Loucy (cell line): ENCODE data around the gene NAA25.
"Not testable (repeated sequence)": the region's sequence is repeated elsewhere in the genome, so short reads cannot be mapped to it uniquely, and the experiment has no call there.

Experiments used
- H2AFZ ChIP-seq: fragments of 200-600 bp; sonication (generic); 2 replicates; pipeline ENCODE4 v1.6.0; 2016; ENCODE audit warnings: antibody characterized with exemption, mild to moderate bottlenecking, low read length, moderate library complexity
- H3F3A ChIP-seq: fragments of 200-600 bp; 2 replicates; pipeline ENCODE4 v1.6.0; 2016; ENCODE audit warnings: antibody characterized with exemption, low read depth, mild to moderate bottlenecking
- H3K27me3 ChIP-seq: fragments of 200-600 bp; sonication (generic); 2 replicates; pipeline ENCODE4 v1.6.1; 2014; ENCODE audit warnings: low read length, mild to moderate bottlenecking; ENCODE audit not compliant: insufficient read depth, poor library complexity, severe bottlenecking
- H3K36me3 ChIP-seq: fragments of 200-600 bp; sonication (generic); 2 replicates; pipeline ENCODE4 v1.6.1; 2016; ENCODE audit warnings: low read length; ENCODE audit not compliant: insufficient read depth
- H3K4me1 ChIP-seq: fragments of 200-600 bp; sonication (generic); 2 replicates; pipeline ENCODE4 v1.5.1; 2014; ENCODE audit warnings: low read length, mild to moderate bottlenecking; ENCODE audit not compliant: insufficient read depth, poor library complexity, severe bottlenecking
- H3K4me2 ChIP-seq: fragments of 200-600 bp; sonication (generic); 2 replicates; pipeline ENCODE4 v1.6.0; 2014; ENCODE audit warnings: antibody characterized with exemption, low read length, low read depth, mild to moderate bottlenecking; ENCODE audit not compliant: poor library complexity, severe bottlenecking
- H3K4me3 ChIP-seq: fragments of 200-600 bp; sonication (generic); 2 replicates; pipeline ENCODE4 v1.5.1; 2014; ENCODE audit warnings: low read length, mild to moderate bottlenecking, mixed read lengths; ENCODE audit not compliant: poor library complexity, severe bottlenecking
- H3K79me2 ChIP-seq: fragments of 200-600 bp; sonication (generic); 2 replicates; pipeline ENCODE4 v1.6.1; 2014; ENCODE audit warnings: low read length; ENCODE audit not compliant: insufficient read depth
- H3K9ac ChIP-seq: fragments of 200-600 bp; sonication (generic); 2 replicates; pipeline ENCODE4 v1.6.0; 2014; ENCODE audit warnings: mild to moderate bottlenecking, low read depth, low read length, moderate library complexity; ENCODE audit not compliant: poor library complexity, severe bottlenecking
- H3K9me2 ChIP-seq: fragments of 200-600 bp; sonication (generic); replicated peaks from 2 replicates; pipeline ENCODE4 v1.6.1; 2016; ENCODE audit warnings: low read depth, low read length, mixed read lengths
- H3K9me3 ChIP-seq: fragments of 200-600 bp; sonication (generic); 2 replicates; pipeline ENCODE4 v1.6.1; 2014; ENCODE audit warnings: mild to moderate bottlenecking, antibody characterized with exemption, low read length, low read depth; ENCODE audit not compliant: insufficient read depth
- H4K20me1 ChIP-seq: fragments of 200-600 bp; sonication (generic); 2 replicates; pipeline ENCODE4 v1.6.0; 2014; ENCODE audit warnings: antibody characterized with exemption, low read length, mild to moderate bottlenecking; ENCODE audit not compliant: insufficient read depth, poor library complexity, severe bottlenecking
- CTCF ChIP-seq: fragments of 200-600 bp; sonication (generic); conservative IDR thresholded peaks from 2 replicates; pipeline ENCODE4 v1.5.1; 2014; ENCODE audit warnings: mild to moderate bottlenecking, antibody characterized with exemption, low read length
- EZH2phosphoT487 ChIP-seq: fragments of 200-600 bp; IDR thresholded peaks from 2 replicates; pipeline ENCODE4 v1.6.1; 2018; ENCODE audit warnings: antibody characterized with exemption, mild to moderate bottlenecking, moderate library complexity, borderline replicate concordance

Gene NAA25

GRCh38 chr12:112111931-112112330, 3.3 kb upstream of the NAA25 start:
- Histone ChIP-seq H3K9me2 (no peaks in the 10 kb centered on the region), H3K9ac (no peak overlapping the region), H2AFZ (no peak overlapping the region), H3K9me3 (no peaks in the 10 kb centered on the region), H3K4me3 (no peak overlapping the region), H3K4me2 (no peak overlapping the region), H3F3A (no peaks in the 10 kb centered on the region), H4K20me1 (peaks cover 13% of the 10 kb centered on the region), H3K79me2 (peaks cover 19% of the 10 kb centered on the region), H3K36me3 (no peaks in the 10 kb centered on the region), H3K27me3 (no peaks in the 10 kb centered on the region), H3K4me1 (peaks cover 17% of the 10 kb centered on the region)
- TF ChIP-seq CTCF (no peak), EZH2phosphoT487 (no peak)

GRCh38 chr12:112110787-112111662, 2.4 kb upstream of the NAA25 start:
- not testable (repeated sequence) for H3K4me3 ChIP-seq, H3K9me3 ChIP-seq, H3F3A ChIP-seq, H3K27me3 ChIP-seq, H3K9ac ChIP-seq, H2AFZ ChIP-seq, H3K4me2 ChIP-seq, H3K36me3 ChIP-seq, H3K9me2 ChIP-seq
- peaks cover 17% of the 10 kb centered on the region for H3K4me1 ChIP-seq
- H4K20me1 ChIP-seq, result peaks cover 22% of the 10 kb centered on the region
- peaks cover 28% of the 10 kb centered on the region for H3K79me2 ChIP-seq

GRCh38 chr12:112107306-112108201, 1.0 kb downstream of the NAA25 start:
- H3K4me1 ChIP-seq, result peaks cover 34% of the 10 kb centered on the region
- H4K20me1 ChIP-seq, result peaks cover 48% of the 10 kb centered on the region
- H3K36me3 ChIP-seq, result no peaks in the 10 kb centered on the region
- H3K9me3 ChIP-seq, result no peaks in the 10 kb centered on the region
- no peaks in the 10 kb centered on the region for H3K27me3 ChIP-seq
- H2AFZ ChIP-seq, result peak overlapping the region; percentile 86; the same call in 1 of the 2 replicates
- TF ChIP-seq EZH2phosphoT487 (no peak), CTCF (no peak)
- peaks cover 62% of the 10 kb centered on the region for H3K79me2 ChIP-seq
- H3K4me2 ChIP-seq, result peak overlapping the region; percentile 80
- peak overlapping the region; percentile 85 for H3K9ac ChIP-seq
- H3F3A ChIP-seq, result no peaks in the 10 kb centered on the region
- no peaks in the 10 kb centered on the region for H3K9me2 ChIP-seq
- peak overlapping the region; percentile 81 for H3K4me3 ChIP-seq
